ENCODE data around the gene PPT2. TPM values are rescaled to one million over a fixed set of nuclear protein-coding genes. Genes with fewer than 3 reads are reported as not detected.

Gene PPT2
- total RNA-seq, 1 experiment from 2014 or later = 38.2 TPM

DNA sequence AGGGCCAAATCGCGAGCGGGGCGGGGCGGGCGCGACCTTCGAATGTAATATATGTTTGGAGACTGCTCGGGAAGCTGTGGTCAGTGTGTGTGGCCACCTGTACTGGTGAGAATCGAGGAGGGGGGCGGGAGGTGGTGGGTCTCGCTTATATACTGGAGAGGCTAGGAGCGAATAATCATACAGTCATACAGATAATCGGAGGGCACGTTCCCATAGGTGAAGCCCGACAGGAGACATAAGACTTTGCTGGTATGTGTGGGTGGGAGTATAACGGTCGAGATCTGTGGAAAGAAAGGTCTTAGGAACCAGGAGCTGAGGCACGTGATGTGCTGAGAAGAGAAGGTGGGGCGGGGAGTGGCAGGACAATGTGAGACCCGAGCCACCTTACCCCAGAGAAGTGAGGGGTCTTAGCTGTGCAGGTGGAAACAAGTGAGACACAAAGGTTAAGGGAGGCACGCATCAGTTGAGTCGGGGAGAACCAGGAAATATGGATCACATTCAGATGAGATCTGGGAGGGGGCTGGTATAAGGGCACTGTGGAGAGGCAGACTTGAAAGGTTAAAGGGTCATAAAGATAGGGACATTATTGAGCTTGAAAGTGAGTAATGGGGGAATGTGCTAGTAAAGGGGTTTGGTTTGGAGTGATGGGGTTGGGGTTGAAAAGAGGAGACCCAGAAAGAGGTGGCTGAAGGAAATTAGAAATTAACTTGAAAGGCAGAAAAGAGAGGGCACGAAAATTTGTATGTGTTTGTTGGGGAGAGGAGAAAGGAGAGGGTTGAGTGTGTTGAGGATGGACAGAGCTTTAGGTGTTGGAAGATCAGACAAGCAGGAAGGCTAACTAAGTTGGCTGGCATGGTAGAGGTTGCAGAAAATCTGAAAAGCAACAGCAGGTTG is 24.9 kb downstream of the PPT2 start:
- H3K27me3 ChIP-seq (ENCODE audit: insufficient read depth, low read depth) = no peaks in the 10 kb centered on the region
- no peaks in the 10 kb centered on the region for H3K36me3 ChIP-seq (ENCODE audit: low read depth)
- H3K79me2 ChIP-seq (ENCODE audit: low read depth) = peaks cover 29% of the 10 kb centered on the region
- H3K4me3 ChIP-seq = peak overlapping the region; percentile 98
- no peak for DNase-seq
- no TSS peak for BruUV-seq (replicated peaks)
- no peaks in the 10 kb centered on the region for H3K9me2 ChIP-seq (ENCODE audit: insufficient read depth)
- ChIA-PET CTCF (interaction anchor here (0.6 to 0.7 kb wide), 2 partner anchors 35 to 60 kb away, joined by 3 read pairs; no protein-coding TSS in a partner anchor), POLR2A (ENCODE audit: unreplicated experiment) (interaction anchor here (0.6 to 0.7 kb wide), 2 partner anchors 43 to 1553 kb away, joined by 3 to 5 read pairs; no protein-coding TSS in a partner anchor)
- 0 out of 2 replicates have a peak overlapping the region, but pooled peaks have one; percentile 86 for H3K27ac ChIP-seq
- peaks cover 24% of the 10 kb centered on the region for H3K4me1 ChIP-seq (replicated peaks; ENCODE audit: insufficient read depth)
- intact Hi-C loops (cut with micrococcal nuclease; ENCODE audit: unreplicated experiment) = loop anchor here (1.0 to 10.0 kb wide), 3 partner anchors 12 to 514 kb away; partner anchors contain the start of genes C6orf47, CSNK2B, GPANK1 and LY6G5B
- H3F3A ChIP-seq (ENCODE audit: insufficient read depth, low read depth) = peaks cover 21% of the 10 kb centered on the region; the same call in 1 of the 2 replicates
- peak overlapping the region; percentile 72 for H2AFZ ChIP-seq
- H4K20me1 ChIP-seq (ENCODE audit: insufficient read depth) = no peaks in the 10 kb centered on the region
- peak overlapping the region; percentile 83 for H3K4me2 ChIP-seq
- no peaks in the 10 kb centered on the region for H3K9me3 ChIP-seq (ENCODE audit: insufficient read depth, low read depth)
- no peak for TF ChIP-seq EZH2 (IDR thresholded peaks at IDR 0.05; ENCODE audit: low read depth)
- no peak for TF ChIP-seq CTCF (conservative IDR thresholded peaks at IDR 0.05)

GRCh38 chr6:32179766-32180405 is 25.9 kb downstream of the PPT2 start:
- Histone ChIP-seq H3F3A (ENCODE audit: insufficient read depth, low read depth) (peaks cover 21% of the 10 kb centered on the region; the same call in 1 of the 2 replicates), H2AFZ (no peak overlapping the region), H3K9me2 (ENCODE audit: insufficient read depth) (no peaks in the 10 kb centered on the region), H4K20me1 (ENCODE audit: insufficient read depth) (no peaks in the 10 kb centered on the region), H3K79me2 (ENCODE audit: low read depth) (peaks cover 20% of the 10 kb centered on the region), H3K4me2 (peak overlapping the region; percentile 83; the same call in 1 of the 2 replicates), H3K4me1 (replicated peaks; ENCODE audit: insufficient read depth) (peaks cover 21% of the 10 kb centered on the region), H3K4me3 (no peak overlapping the region), H3K27me3 (ENCODE audit: insufficient read depth, low read depth) (no peaks in the 10 kb centered on the region), H3K9me3 (ENCODE audit: insufficient read depth, low read depth) (no peaks in the 10 kb centered on the region), H3K36me3 (ENCODE audit: low read depth) (no peaks in the 10 kb centered on the region), H3K27ac (no peak overlapping the region)
- ChIA-PET CTCF (interaction anchor here (0.6 kb wide), 1 partner anchor 36 kb away, joined by 3 read pairs; no protein-coding TSS in a partner anchor), POLR2A (ENCODE audit: unreplicated experiment) (interaction anchor here (0.7 kb wide), 1 partner anchor 1552 kb away, joined by 3 read pairs; no protein-coding TSS in a partner anchor)
- TF ChIP-seq EZH2 (IDR thresholded peaks at IDR 0.05; ENCODE audit: low read depth) (no peak), CTCF (conservative IDR thresholded peaks at IDR 0.05) (no peak)
- intact Hi-C loops (cut with micrococcal nuclease; ENCODE audit: unreplicated experiment) = loop anchor here (10.0 kb wide), 1 partner anchor 515 kb away; the partner anchor contains the start of genes C6orf47, CSNK2B, GPANK1 and LY6G5B
- no peak for DNase-seq
- BruUV-seq (replicated peaks) = TSS peak; percentile 6

DNA sequence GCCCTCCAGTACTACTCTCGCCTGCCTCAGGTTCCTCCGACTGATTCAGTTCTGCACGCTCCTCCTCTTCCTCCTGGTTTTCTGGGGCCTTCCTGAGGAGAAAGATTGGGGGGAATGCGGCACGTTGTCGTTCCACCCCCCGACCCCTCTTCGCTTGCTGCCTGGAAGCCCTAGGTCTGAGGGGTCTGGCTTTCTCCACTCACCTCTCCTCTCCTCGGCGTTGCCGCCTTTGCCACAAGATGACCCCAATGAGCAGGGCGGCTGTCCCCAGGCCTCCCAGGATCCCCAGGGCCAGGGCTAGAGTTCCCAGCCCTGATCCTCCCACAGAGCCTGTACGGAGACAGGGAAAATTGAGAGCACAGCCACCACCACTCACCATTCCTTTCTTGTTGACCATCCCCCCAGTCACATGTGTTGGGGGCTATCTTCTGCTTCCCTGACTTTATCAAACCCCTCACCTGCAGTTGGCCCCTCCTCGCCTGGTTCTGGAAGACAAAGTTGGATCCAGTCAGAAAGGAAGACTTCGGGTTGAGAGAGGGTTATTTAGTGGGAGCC is 27.3 kb downstream of the PPT2 start:
- CTCF ChIA-PET = no interaction called here

More for the DNA sequence above, 27.3 kb downstream of the PPT2 start:
- Histone ChIP-seq H3F3A (ENCODE audit: insufficient read depth, low read depth) (peaks cover 20% of the 10 kb centered on the region; the same call in 1 of the 2 replicates), H3K27me3 (ENCODE audit: insufficient read depth, low read depth) (no peaks in the 10 kb centered on the region), H3K4me1 (replicated peaks; ENCODE audit: insufficient read depth) (peaks cover 15% of the 10 kb centered on the region), H3K9me3 (ENCODE audit: insufficient read depth, low read depth) (no peaks in the 10 kb centered on the region), H3K9me2 (ENCODE audit: insufficient read depth) (no peaks in the 10 kb centered on the region), H3K27ac (no peak overlapping the region), H3K4me3 (no peak overlapping the region), H3K36me3 (ENCODE audit: low read depth) (no peaks in the 10 kb centered on the region), H2AFZ (no peak overlapping the region), H4K20me1 (ENCODE audit: insufficient read depth) (no peaks in the 10 kb centered on the region), H3K79me2 (ENCODE audit: low read depth) (peaks cover 11% of the 10 kb centered on the region), H3K4me2 (no peak overlapping the region)
- POLR2A ChIA-PET (ENCODE audit: unreplicated experiment) = interaction anchor here (0.6 kb wide), 1 partner anchor 64 kb away, joined by 3 read pairs; no protein-coding TSS in a partner anchor
- DNase-seq = no peak
- BruUV-seq (replicated peaks) = no TSS peak
- intact Hi-C loops (cut with micrococcal nuclease; ENCODE audit: unreplicated experiment) = no loop called here
- no peak for TF ChIP-seq CTCF (conservative IDR thresholded peaks at IDR 0.05)
- TF ChIP-seq EZH2 (IDR thresholded peaks at IDR 0.05; ENCODE audit: low read depth) = no peak

All from PC-9 (cell line).